Measurements from ENCODE around the gene BBLN. TPM values are rescaled to one million over a fixed set of nuclear protein-coding genes. Genes with fewer than 3 reads are reported as not detected.

Gene BBLN
- total RNA-seq, 1 experiment from 2014 or later, result 154 TPM

GRCh38 chr9:128190516-128191405 lies 30.7 kb downstream of the BBLN start:
- 0 out of 2 replicates have a peak, but pooled peaks cover 4% of the 10 kb centered on the region for H3K79me2 ChIP-seq (ENCODE audit: low read depth)
- H3K9me3 ChIP-seq (ENCODE audit: insufficient read depth, low read depth), result no peaks in the 10 kb centered on the region
- H3K27me3 ChIP-seq (ENCODE audit: insufficient read depth, low read depth), result no peaks in the 10 kb centered on the region
- ChIA-PET CTCF (interaction anchor here (0.5 kb wide), 2 partner anchors 10 to 32 kb away, joined by 3 read pairs; no protein-coding TSS in a partner anchor), POLR2A (ENCODE audit: unreplicated experiment) (interaction anchor here (0.6 to 0.7 kb wide), 2 partner anchors 9 to 45 kb away, joined by 5 to 17 read pairs; no protein-coding TSS in a partner anchor)
- H3K36me3 ChIP-seq (ENCODE audit: low read depth), result peaks cover 10% of the 10 kb centered on the region; the same call in 1 of the 2 replicates
- peaks cover 16% of the 10 kb centered on the region for H3K4me1 ChIP-seq (replicated peaks; ENCODE audit: insufficient read depth)
- peak overlapping the region; percentile 83 for H3K4me3 ChIP-seq
- H3K4me2 ChIP-seq, result peak overlapping the region; percentile 87
- H2AFZ ChIP-seq, result peak overlapping the region; percentile 85
- H4K20me1 ChIP-seq (ENCODE audit: insufficient read depth), result no peaks in the 10 kb centered on the region
- DNase-seq, result no peak
- H3F3A ChIP-seq (ENCODE audit: insufficient read depth, low read depth), result peaks cover 23% of the 10 kb centered on the region
- TF ChIP-seq CTCF (conservative IDR thresholded peaks at IDR 0.05), result no peak
- TF ChIP-seq EZH2 (IDR thresholded peaks at IDR 0.05; ENCODE audit: low read depth), result no peak
- no TSS peak for BruUV-seq (replicated peaks)
- intact Hi-C loops (cut with micrococcal nuclease; ENCODE audit: unreplicated experiment), result loop anchor here (5.0 kb wide), 2 partner anchors 43 to 152 kb away; partner anchors contain the start of genes LCN2 and SLC27A4
- H3K27ac ChIP-seq, result peak overlapping the region; percentile 77; the same call in 1 of the 2 replicates
- no peaks in the 10 kb centered on the region for H3K9me2 ChIP-seq (ENCODE audit: insufficient read depth)

DNA sequence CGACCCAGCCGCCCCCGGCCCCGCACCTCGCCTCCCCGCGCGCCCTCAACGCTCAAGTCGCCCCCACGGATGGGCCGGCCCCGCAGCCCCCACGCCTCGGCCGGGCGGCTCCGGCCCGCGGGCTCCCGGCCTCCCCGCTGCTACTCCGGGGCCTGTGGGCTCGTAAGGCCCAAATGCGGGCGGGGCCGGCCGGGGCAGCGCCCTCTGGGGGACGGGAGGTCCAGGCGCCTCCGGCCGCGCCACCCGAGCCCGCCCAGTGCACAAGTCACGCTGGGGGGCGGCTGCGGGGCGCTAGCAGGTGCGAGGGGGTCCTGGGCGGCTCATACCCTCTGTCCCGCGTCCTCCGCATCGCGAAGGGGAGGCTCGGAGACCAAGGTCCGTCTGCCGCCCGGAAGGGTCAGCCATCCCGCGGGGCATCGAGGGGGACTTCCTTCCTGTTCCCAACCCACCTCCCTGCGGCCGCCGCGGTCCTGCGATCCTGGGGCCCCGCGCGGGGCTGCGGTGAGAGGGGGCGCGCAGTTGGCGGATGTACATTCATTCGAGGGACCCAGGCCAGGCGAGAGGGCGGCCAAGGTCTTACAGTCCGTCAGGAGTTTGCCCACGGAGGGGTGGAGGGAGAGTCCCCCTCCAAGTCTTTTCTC lies 31.5 kb downstream of the BBLN start, which contains the start of gene CIZ1:
Gene CIZ1, minus strand, starts transcription at position 167 of the 641 bp plus-strand sequence. CDS start 715 bp downstream, outside the sequence.
- Histone ChIP-seq H2AFZ (peak within 1 kb of the TSS; percentile 97), H3K4me1 (replicated peaks; ENCODE audit: insufficient read depth) (peaks cover 16% of the 10 kb centered on the region), H3K4me2 (peak within 1 kb of the TSS; percentile 87), H3K36me3 (ENCODE audit: low read depth) (peaks cover 10% of the 10 kb centered on the region; the same call in 1 of the 2 replicates), H3K27me3 (ENCODE audit: insufficient read depth, low read depth) (no peaks in the 10 kb centered on the region), H3K4me3 (peak within 1 kb of the TSS; percentile 83), H3K27ac (peak within 1 kb of the TSS; percentile 77), H3F3A (ENCODE audit: insufficient read depth, low read depth) (peaks cover 23% of the 10 kb centered on the region), H4K20me1 (ENCODE audit: insufficient read depth) (no peaks in the 10 kb centered on the region), H3K9me3 (ENCODE audit: insufficient read depth, low read depth) (no peaks in the 10 kb centered on the region), H3K9me2 (ENCODE audit: insufficient read depth) (no peaks in the 10 kb centered on the region), H3K79me2 (ENCODE audit: low read depth) (0 out of 2 replicates have a peak, but pooled peaks cover 4% of the 10 kb centered on the region)
- DNase-seq, result peak; percentile 46 to 83
- TF ChIP-seq EZH2 (IDR thresholded peaks at IDR 0.05; ENCODE audit: low read depth) (no peak), CTCF (conservative IDR thresholded peaks at IDR 0.05) (peak; percentile 65)
- BruUV-seq (replicated peaks), result no TSS peak
- intact Hi-C loops (cut with micrococcal nuclease; ENCODE audit: unreplicated experiment), result loop anchor here (1.0 to 5.0 kb wide), 3 partner anchors 14 to 151 kb away; partner anchors contain the start of genes LCN2 and SLC27A4
- POLR2A ChIA-PET (ENCODE audit: unreplicated experiment), result interaction anchor here (0.6 to 0.7 kb wide), 2 partner anchors 46 to 77 kb away, joined by 4 to 5 read pairs; no protein-coding TSS in a partner anchor
- CTCF ChIA-PET, result interaction anchor here (0.5 to 0.6 kb wide), 3 partner anchors 9 to 45 kb away, joined by 3 read pairs; no protein-coding TSS in a partner anchor

All from PC-9 (cell line).